ENCODE data around the gene ERBB4.

DNA sequence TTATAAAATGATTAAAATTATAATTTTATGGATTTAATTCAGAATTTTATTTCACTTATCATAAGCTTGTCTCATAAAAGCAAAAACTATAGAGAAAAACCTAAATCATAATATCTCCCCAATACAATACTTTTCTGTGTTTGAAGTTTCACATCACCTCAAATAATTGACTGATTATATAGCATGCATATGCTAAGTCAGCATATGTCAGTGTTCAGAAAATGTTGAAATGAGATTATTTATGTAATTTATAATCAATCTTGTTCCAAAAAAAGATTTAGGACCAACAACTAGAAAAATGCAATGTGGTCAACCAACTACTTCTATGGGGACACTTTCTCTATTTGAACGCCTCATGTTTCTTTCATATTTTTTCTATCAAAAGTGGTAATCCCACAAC lies 1079.6 kb downstream of the ERBB4 start:
- TF ChIP-seq, protein P1, sequence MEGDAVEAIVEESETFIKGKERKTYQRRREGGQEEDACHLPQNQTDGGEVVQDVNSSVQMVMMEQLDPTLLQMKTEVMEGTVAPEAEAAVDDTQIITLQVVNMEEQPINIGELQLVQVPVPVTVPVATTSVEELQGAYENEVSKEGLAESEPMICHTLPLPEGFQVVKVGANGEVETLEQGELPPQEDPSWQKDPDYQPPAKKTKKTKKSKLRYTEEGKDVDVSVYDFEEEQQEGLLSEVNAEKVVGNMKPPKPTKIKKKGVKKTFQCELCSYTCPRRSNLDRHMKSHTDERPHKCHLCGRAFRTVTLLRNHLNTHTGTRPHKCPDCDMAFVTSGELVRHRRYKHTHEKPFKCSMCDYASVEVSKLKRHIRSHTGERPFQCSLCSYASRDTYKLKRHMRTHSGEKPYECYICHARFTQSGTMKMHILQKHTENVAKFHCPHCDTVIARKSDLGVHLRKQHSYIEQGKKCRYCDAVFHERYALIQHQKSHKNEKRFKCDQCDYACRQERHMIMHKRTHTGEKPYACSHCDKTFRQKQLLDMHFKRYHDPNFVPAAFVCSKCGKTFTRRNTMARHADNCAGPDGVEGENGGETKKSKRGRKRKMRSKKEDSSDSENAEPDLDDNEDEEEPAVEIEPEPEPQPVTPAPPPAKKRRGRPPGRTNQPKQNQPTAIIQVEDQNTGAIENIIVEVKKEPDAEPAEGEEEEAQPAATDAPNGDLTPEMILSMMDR (IDR thresholded peaks at IDR 0.05): no peak
- no peak for TF ChIP-seq POLR2A (IDR thresholded peaks at IDR 0.05)

All from lower leg skin (tissue), 3 donors.